NOMO-1 (cell line): ENCODE measurements around the gene CCDC18.
"Not testable (repeated sequence)": the region's sequence is repeated elsewhere in the genome, so short reads cannot be mapped to it uniquely, and the experiment has no call there.

Experiments
- DNase-seq, 2 experiments: peaks; one replicate each; lab custom pipeline; 2025; ENCODE audit not compliant: unreplicated experiment in 2 of 2; lab: John Stamatoyannopoulos, UW

Gene CCDC18

DNA sequence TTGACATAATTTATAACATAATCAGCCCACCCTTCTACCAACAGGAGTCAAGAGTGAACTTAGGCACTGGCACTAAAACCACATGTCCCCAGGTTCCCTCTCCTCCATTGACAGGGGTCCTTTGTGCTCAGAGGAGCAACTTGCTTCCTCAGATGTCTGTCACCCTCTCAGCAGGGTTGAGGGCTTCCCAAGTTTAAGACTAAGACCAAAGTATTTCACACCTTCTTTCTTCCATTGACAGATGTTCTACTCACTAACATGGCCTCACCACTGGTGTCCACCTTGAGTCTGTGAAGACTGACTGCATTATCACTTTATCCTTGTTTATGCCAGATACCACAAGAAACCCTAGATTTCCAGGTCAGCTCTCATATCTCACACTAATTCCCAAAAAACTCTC is 56.5 kb downstream of the CCDC18 start:
- DNase-seq: no peak

DNA sequence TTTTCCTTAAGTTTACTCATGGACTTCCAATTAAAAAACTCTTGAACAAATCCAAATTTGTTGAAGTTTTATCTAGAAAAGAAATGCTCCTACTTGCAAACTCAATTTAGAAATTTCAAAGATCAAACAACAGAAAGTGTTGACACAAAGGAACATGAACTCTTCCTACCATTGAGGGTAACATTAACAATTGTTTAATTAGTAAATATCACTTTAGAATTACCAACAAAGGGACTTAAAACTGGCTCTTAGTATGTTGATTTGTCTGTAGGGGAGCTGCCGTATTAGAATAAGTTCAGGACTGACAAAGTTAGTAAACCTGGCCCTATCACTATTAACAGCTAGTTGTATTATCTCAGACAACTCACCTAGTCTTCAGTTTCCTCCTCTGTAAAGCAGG is 57.9 kb downstream of the CCDC18 start:
- no peak for DNase-seq

DNA sequence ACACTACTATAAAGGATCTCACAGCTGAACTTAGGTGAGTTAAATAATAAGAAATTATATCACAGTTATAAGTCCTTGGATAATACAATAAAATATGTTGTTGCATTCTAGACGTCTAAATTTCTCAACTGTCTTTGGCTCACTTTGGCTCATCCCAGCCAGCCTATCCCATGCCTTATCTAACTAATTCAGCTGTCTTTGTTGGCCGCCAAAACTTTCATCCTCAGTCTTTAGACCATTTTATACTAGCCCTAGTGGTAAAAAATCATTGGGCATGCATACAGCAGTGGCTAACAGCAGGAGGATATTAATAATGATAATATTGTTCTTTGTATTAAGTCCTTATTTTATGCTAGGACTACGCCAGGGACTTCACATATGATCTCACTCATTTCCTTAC is 59.3 kb downstream of the CCDC18 start:
- DNase-seq: no peak

DNA sequence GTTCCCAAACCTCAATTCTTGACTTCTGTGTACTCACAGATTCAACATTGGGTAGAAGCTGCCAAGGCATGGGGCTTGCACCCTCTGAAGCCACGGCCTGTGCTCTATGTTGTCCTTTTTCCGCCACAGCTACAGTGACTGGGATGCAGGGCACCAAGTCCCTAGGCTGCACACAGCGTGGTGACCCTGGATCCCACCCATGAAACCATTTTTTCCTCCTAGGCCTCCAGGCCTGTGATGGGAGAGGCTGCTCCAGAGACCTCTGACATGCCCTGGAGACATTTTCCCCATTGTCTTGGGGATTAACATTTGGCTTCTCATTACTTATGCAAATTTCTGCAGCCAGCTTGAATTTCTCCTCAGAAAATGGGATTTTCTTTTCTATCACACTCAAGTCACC is 62.7 kb downstream of the CCDC18 start:
- not testable (repeated sequence) for DNase-seq

DNA sequence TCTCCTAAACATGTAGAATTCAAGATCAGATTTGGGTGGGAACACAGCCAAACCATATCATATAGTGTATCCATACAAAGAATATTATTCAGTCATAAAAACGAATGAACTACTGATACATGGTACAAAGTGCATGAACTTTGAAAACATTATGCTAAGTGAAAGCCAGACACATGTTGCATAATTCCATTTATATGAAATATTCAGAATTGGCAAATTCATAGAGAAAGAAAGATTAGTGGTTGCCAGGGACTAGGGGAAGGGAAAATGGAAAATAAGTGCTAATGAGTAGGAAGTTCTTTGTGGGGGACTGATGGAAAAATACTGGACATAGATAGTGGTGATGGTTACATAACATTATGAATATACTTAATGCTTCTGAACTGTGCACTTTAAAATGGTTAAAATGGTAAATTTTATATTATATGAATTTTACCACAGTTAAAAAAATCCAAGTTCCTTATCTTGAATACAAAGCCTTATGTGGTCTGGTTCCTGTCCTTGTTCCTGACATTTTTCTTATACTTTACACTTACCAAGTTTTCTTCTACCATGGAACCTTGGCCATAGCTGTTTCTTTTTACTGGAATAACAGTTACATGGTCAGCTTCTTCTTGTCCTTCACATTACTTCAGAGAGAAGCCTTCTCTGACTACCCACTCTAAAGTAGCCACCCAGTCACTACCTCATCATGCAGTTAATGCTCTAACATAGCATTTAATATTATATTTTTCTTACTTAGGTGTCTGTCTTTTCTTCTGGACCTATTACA is 64.0 kb downstream of the CCDC18 start:
- no peak for DNase-seq

DNA sequence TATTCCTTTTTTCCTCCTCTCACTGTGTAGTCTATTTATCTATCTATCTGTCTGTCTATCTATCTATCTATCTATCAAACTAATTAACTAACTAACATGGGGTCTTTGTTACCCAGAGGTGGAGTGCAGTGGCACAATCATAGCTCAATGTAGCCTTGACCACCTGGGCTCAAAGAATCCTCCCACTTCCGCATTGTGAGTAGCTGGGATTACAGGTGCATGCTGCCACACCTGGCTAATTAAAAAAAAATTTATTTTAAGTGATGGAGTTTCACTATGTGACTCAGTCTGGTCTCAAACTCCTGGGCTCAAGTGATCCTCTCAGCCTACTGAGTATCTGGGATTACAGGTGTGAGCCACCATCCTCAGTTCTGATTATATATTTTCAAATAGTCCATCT is 71.4 kb downstream of the CCDC18 start:
- DNase-seq: no peak

- no peak for DNase-seq
These were observed 72.1 kb downstream of the CCDC18 start for GRCh38 chr1:93252598-93252997.

DNA sequence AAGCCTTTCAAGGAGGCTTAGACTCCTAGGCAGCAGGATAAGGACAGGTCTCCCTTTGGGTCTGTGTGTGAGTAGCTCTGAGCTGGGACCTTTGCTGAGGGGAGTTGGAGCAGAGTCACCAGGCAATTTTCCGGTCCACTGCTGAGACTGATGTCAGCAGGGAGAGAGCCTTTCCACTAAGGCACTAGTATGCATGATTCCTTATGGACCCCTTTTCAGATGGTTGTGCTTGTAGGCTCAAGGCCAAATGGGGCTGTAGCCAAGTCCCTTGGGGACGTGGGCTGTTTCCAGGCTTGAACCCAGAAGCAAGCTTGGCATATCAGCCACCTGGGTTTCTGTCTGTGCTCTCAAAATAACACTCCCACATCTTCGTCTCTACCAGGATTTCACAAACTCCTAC is 73.0 kb downstream of the CCDC18 start:
- DNase-seq: no peak

GRCh38 chr1:93255222-93256079 is 74.9 kb downstream of the CCDC18 start:
- DNase-seq: no peak

- DNase-seq: no peak
These were observed 75.9 kb downstream of the CCDC18 start for GRCh38 chr1:93256433-93256832.

- no peak for DNase-seq
These were observed 77.4 kb downstream of the CCDC18 start for GRCh38 chr1:93257889-93258288.

DNA sequence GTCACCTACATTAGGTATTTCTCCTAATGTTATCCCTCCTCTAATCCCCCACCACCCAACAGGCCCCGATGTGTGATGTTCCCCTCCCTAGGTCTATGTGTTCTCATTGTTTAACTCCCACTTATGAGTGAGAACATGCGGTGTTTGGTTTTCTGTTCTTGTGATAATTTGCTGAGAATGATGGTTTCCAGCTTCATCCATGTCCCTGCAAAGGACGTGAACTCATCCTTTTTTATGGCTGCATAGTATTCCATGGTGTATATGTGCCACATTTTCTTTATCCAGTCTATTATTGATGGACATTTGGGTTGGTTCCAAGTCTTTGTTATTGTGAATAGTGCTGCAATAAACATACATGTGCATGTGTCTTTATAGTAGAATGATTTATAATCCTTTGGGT is 80.2 kb downstream of the CCDC18 start:
- DNase-seq: not testable (repeated sequence)

GRCh38 chr1:93262645-93263044 is 82.1 kb downstream of the CCDC18 start:
- no peak for DNase-seq

- not testable (repeated sequence) for DNase-seq
These were observed 88.4 kb downstream of the CCDC18 start for GRCh38 chr1:93268888-93269287.

DNA sequence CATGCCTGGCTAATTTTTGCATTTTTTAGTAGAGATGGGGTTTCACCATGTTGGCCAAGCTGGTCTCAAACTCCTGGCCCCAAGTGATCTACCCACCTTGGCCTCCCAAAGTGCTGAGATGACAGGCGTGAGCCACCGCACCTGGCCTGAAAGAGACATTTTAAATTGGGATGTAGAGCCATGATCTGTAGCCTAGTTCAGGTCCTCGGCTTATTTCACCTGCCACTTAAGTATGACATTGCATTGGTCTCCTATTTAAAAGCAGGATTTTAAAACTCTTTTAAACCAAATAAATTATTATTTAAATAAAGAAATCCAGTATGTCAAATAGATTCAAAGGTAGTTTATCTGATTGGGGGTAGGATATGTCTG is 94.7 kb downstream of the CCDC18 start:
- DNase-seq: not testable (repeated sequence)

GRCh38 chr1:93275634-93276295 is 95.2 kb downstream of the CCDC18 start:
- no peak for DNase-seq

DNA sequence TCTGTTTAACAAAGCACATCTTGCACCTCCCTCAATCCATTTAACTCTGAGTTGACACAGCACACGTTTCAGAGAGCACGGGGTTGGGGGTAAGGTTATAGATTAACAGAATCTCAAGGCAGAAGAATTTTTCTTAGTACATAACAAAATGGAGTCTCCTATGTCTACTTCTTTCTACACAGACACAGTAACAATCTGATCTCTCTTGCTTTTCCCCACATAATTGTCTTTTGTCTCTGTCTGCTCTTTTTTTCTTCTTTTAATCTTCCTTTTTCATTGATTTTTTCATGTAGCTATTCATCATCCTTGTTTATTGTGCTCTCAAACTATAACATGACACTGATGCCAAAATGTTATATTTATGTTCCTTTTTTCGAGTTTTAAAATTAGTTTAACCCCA is 97.0 kb downstream of the CCDC18 start:
- DNase-seq: not testable (repeated sequence)

DNA sequence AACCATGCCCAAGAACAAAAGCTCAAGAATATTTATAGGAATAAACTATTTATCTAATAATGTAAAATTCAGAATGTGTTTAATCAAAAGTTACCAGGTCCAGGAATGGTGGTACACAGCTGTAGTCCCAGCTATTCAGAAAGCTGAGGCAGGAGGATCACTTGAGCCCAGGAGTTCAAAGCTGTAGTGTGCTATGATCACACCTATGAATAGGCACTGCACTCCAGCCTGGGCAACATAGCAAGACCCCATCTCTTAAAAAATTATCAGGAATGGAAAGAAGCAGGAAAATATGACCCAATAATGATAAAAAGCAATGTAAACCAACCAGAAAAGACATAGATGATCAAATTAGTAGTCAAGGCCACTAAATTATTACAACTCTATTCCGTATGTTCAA is 103.0 kb downstream of the CCDC18 start:
- DNase-seq: no peak

- no peak for DNase-seq
These were observed 108.0 kb downstream of the CCDC18 start for GRCh38 chr1:93288558-93288957.

- DNase-seq: no peak
These were observed 116.1 kb downstream of the CCDC18 start for GRCh38 chr1:93296555-93297154.

DNA sequence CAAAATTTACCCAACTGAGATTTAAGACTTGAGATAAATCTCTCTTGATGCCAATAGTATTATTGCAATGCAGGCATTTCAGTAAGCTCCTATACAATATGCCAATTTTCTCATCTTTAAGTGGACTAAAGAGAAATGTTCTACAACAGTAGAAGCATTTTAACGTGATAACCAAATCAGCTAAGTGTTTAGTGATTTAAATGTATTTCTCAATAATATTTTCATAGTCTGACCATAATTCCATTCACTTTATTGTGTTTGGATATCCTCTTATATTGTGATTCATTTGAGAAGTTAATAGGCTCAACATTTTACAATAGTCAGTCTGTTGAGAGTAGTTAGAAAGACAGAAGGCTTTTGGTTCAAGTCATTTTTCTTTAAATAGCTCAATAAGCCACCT is 120.6 kb downstream of the CCDC18 start:
- DNase-seq: no peak
